ENCODE measurements around the gene RPL7L1. TPM values are rescaled to one million over a fixed set of nuclear protein-coding genes. Genes with fewer than 3 reads are reported as not detected.

The RPL7L1 gene
- total and polyA plus RNA-seq, 2 of the 13 experiments (the other 11 are each of a cell fraction or from before 2014, with no cell fraction given), result 51.6 to 179 TPM

- in situ Hi-C loops (cut with HindIII; ENCODE audit: extremely low pct_ligation_motif_present, low pct_unique_long_range_greater_than_20kb), result no loop called here
- peak overlapping the region; percentile 94 for H3K27ac ChIP-seq (ENCODE audit: extremely low read length, insufficient read depth, low read length)
- TF ChIP-seq MBD4 (IDR thresholded peaks at IDR 0.05; ENCODE audit: borderline replicate concordance, low read length), result no peak
- TF ChIP-seq, protein P1, sequence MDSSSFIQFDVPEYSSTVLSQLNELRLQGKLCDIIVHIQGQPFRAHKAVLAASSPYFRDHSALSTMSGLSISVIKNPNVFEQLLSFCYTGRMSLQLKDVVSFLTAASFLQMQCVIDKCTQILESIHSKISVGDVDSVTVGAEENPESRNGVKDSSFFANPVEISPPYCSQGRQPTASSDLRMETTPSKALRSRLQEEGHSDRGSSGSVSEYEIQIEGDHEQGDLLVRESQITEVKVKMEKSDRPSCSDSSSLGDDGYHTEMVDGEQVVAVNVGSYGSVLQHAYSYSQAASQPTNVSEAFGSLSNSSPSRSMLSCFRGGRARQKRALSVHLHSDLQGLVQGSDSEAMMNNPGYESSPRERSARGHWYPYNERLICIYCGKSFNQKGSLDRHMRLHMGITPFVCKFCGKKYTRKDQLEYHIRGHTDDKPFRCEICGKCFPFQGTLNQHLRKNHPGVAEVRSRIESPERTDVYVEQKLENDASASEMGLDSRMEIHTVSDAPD (CRISPR knock-in tag; IDR thresholded peaks at IDR 0.05), result 0 out of 2 replicates have a peak, but pooled peaks have one; percentile 29
- no peak for TF ChIP-seq MIXL1 (CRISPR knock-in tag; IDR thresholded peaks at IDR 0.05)
- TF ChIP-seq ZNF230 (CRISPR knock-in tag; IDR thresholded peaks at IDR 0.05), result no peak
- no peak for TF ChIP-seq ZNF574 (CRISPR knock-in tag; IDR thresholded peaks at IDR 0.05)
- no peak for TF ChIP-seq RFX1 (IDR thresholded peaks at IDR 0.05)
- no peak for TF ChIP-seq RBFOX2 (IDR thresholded peaks at IDR 0.05; ENCODE audit: low read depth, low read length)
- no peak for TF ChIP-seq GATAD2A (CRISPR knock-in tag; IDR thresholded peaks at IDR 0.05)
- TF ChIP-seq, protein P2, sequence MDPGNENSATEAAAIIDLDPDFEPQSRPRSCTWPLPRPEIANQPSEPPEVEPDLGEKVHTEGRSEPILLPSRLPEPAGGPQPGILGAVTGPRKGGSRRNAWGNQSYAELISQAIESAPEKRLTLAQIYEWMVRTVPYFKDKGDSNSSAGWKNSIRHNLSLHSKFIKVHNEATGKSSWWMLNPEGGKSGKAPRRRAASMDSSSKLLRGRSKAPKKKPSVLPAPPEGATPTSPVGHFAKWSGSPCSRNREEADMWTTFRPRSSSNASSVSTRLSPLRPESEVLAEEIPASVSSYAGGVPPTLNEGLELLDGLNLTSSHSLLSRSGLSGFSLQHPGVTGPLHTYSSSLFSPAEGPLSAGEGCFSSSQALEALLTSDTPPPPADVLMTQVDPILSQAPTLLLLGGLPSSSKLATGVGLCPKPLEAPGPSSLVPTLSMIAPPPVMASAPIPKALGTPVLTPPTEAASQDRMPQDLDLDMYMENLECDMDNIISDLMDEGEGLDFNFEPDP (CRISPR knock-in tag; conservative IDR thresholded peaks at IDR 0.05), result 0 out of 2 replicates have a peak, but pooled peaks have one; percentile 23
- TF ChIP-seq TBP (CRISPR knock-in tag; IDR thresholded peaks at IDR 0.05), result no peak
- no peak for TF ChIP-seq RAD21 (CRISPR knock-in tag; IDR thresholded peaks at IDR 0.05)
- TF ChIP-seq ZNF275 (CRISPR knock-in tag; IDR thresholded peaks at IDR 0.05; ENCODE audit: borderline replicate concordance), result no peak
- TF ChIP-seq ZSCAN20 (CRISPR knock-in tag; IDR thresholded peaks at IDR 0.05; ENCODE audit: borderline replicate concordance), result no peak
- no peak for TF ChIP-seq ZNF24 (IDR thresholded peaks at IDR 0.05)
- TF ChIP-seq ZNF180 (CRISPR knock-in tag; IDR thresholded peaks at IDR 0.05; ENCODE audit: borderline replicate concordance, low read depth), result peak; percentile 10; the same call in 1 of the 2 replicates
- 0 out of 2 replicates have a peak, but pooled peaks have one; percentile 38 for TF ChIP-seq SNAI1 (CRISPR knock-in tag; IDR thresholded peaks at IDR 0.05; ENCODE audit: borderline replicate concordance)
- no peak; the same call in 1 of the 2 replicates for TF ChIP-seq ZBTB42 (CRISPR knock-in tag; IDR thresholded peaks at IDR 0.05)
- TF ChIP-seq ZNF569 (CRISPR knock-in tag; IDR thresholded peaks at IDR 0.05; ENCODE audit: borderline replicate concordance), result 0 out of 2 replicates have a peak, but pooled peaks have one; percentile 2
- TF ChIP-seq ZZZ3 (CRISPR knock-in tag; IDR thresholded peaks at IDR 0.05; ENCODE audit: borderline replicate concordance), result no peak
Measured at GRCh38 chr6:42891199-42891722, 11.8 kb downstream of the RPL7L1 start.

More at GRCh38 chr6:42891199-42891722, 11.8 kb downstream of the RPL7L1 start:
- H4K20me1 ChIP-seq (ENCODE audit: insufficient read depth, low read length), result no peaks in the 10 kb centered on the region
- ATAC-seq (no peak), DNase-seq (ENCODE audit: low spot score) (no peak), FAIRE-seq (no peak)
- H3K4me2 ChIP-seq (ENCODE audit: low read depth, low read length), result peak overlapping the region; percentile 89
- no peaks in the 10 kb centered on the region for H3K79me2 ChIP-seq (ENCODE audit: insufficient read depth, low read length)
- intact Hi-C loops (cut with micrococcal nuclease; ENCODE audit: unreplicated experiment), result loop anchor here (5.0 kb wide), 1 partner anchor 164 kb away; no protein-coding TSS in a partner anchor
- no peaks in the 10 kb centered on the region for H3K9me3 ChIP-seq (ENCODE audit: low read length)
- no TSS peak for BruUV-seq (replicated peaks)
- peak overlapping the region; percentile 11 for H2AFZ ChIP-seq (ENCODE audit: low read length)
- peak overlapping the region; percentile 93 for H3K9ac ChIP-seq (ENCODE audit: insufficient read depth, low read depth, low read length)
- 44% methylated on average over 16 of the region's 17 CpGs for WGBS (ENCODE audit: low lambda C conversion rate)
- H3K36me3 ChIP-seq (replicated peaks in 1 of 2; ENCODE audit: control insufficient read depth in 1 of 2, insufficient read depth in 2 of 2, low read length in 2 of 2), result peaks cover 2 to 3% of the 10 kb centered on the region in 2 experiments; a peak in 2 of 5 replicates
- H3K4me1 ChIP-seq (ENCODE audit: insufficient read depth, low read length), result peaks cover 46% of the 10 kb centered on the region
- ChIA-PET POLR2A (interaction anchor here (1.0 to 7.3 kb wide), 13 partner anchors 11 to 205 kb away, joined by 3 to 147 read pairs (median 7); partner anchors contain the start of genes BICRAL, CNPY3, GNMT and KLC4), CTCF (ENCODE audit: low intra/inter-chr PET ratio, low total read pairs) (no interaction called here)
- no peaks in the 10 kb centered on the region for H3K27me3 ChIP-seq (ENCODE audit: control insufficient read depth in 1 of 2, insufficient read depth in 2 of 2, low read length in 2 of 2)
- peak overlapping the region; percentile 75 to 95 (median 86) for H3K4me3 ChIP-seq (replicated peaks in 1 of 3; ENCODE audit: insufficient read depth in 1 of 3, low read depth in 2 of 3, low read length in 3 of 3)
